RWPE2 (cell line): ENCODE data around the gene AKR1D1.

Source experiments
- ATAC-seq: fragments of 200-7000 bp; cut with Tn5 transposase; 3 replicates; pipeline ENCODE4 v1.9.1; 2021; ENCODE audit warnings: low read depth
- DNase-seq: peaks from one replicate; pipeline ENCODE4 v3.0.0-alpha.2; 2020; ENCODE audit warnings: low spot score
- H3K27ac ChIP-seq: fragments of 450-650 bp; 2 replicates; pipeline ENCODE4 v1.5.1; 2017; ENCODE audit warnings: mild to moderate bottlenecking; ENCODE audit not compliant: poor library complexity, severe bottlenecking
- H3K27me3 ChIP-seq: fragments of 250-450 bp; sonication (Bioruptor Pico); 2 replicates; pipeline ENCODE4 v1.5.1; 2021; ENCODE audit warnings: mild to moderate bottlenecking, moderate library complexity; ENCODE audit not compliant: insufficient read depth, poor library complexity, severe bottlenecking
- H3K36me3 ChIP-seq: fragments of 250-450 bp; sonication (Bioruptor Pico); 2 replicates; pipeline ENCODE4 v1.5.1; 2020; ENCODE audit warnings: low read depth, mild to moderate bottlenecking, moderate library complexity
- H3K4me1 ChIP-seq: fragments of 250-450 bp; sonication (Bioruptor Pico); 2 replicates; pipeline ENCODE4 v1.5.1; 2021; ENCODE audit warnings: mild to moderate bottlenecking, moderate library complexity; ENCODE audit not compliant: insufficient read depth, poor library complexity, severe bottlenecking
- H3K4me3 ChIP-seq: fragments of 250-450 bp; sonication (Bioruptor Pico); 2 replicates; pipeline ENCODE4 v1.5.1; 2021; ENCODE audit warnings: mild to moderate bottlenecking, moderate library complexity; ENCODE audit not compliant: severe bottlenecking
- H3K9me3 ChIP-seq: fragments of 250-450 bp; sonication (Bioruptor Pico); 2 replicates; pipeline ENCODE4 v1.5.1; 2021; ENCODE audit warnings: mild to moderate bottlenecking, moderate library complexity; ENCODE audit not compliant: severe bottlenecking
- TF ChIP-seq, protein P1 (sequence below): fragments of 450-650 bp; IDR thresholded peaks from one replicate; pipeline ENCODE4 v1.5.1; 2017; ENCODE audit warnings: mild to moderate bottlenecking, moderate library complexity; ENCODE audit not compliant: poor library complexity, severe bottlenecking

The AKR1D1 gene

DNA sequence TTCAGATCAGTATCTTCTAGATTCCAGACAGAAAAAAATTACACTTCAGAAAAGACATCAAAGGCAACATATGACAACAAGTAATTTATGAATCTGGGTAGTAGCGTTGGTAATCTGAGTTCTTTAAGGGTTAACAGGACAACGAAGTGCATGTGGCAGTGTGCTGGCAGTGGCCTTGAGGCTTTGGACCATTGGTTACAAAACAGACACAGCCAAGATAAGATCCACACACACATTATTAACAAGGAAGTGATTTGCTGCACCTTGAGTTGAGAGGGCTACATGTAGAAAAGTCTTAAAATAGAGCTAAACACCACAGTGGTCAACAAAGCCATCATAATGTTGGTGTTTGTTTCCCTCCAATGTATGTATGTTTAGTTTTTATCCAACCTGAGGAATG lies 40.6 kb downstream of the AKR1D1 start:
- DNase-seq (no peak), ATAC-seq (no peak)
- no peak overlapping the region for H3K4me3 ChIP-seq
- H3K27me3 ChIP-seq, result no peaks in the 10 kb centered on the region
- no peaks in the 10 kb centered on the region for H3K36me3 ChIP-seq
- H3K4me1 ChIP-seq, result no peaks in the 10 kb centered on the region
- H3K27ac ChIP-seq, result no peak overlapping the region
- no peaks in the 10 kb centered on the region for H3K9me3 ChIP-seq
- TF ChIP-seq, protein P1, sequence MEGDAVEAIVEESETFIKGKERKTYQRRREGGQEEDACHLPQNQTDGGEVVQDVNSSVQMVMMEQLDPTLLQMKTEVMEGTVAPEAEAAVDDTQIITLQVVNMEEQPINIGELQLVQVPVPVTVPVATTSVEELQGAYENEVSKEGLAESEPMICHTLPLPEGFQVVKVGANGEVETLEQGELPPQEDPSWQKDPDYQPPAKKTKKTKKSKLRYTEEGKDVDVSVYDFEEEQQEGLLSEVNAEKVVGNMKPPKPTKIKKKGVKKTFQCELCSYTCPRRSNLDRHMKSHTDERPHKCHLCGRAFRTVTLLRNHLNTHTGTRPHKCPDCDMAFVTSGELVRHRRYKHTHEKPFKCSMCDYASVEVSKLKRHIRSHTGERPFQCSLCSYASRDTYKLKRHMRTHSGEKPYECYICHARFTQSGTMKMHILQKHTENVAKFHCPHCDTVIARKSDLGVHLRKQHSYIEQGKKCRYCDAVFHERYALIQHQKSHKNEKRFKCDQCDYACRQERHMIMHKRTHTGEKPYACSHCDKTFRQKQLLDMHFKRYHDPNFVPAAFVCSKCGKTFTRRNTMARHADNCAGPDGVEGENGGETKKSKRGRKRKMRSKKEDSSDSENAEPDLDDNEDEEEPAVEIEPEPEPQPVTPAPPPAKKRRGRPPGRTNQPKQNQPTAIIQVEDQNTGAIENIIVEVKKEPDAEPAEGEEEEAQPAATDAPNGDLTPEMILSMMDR, result no peak

DNA sequence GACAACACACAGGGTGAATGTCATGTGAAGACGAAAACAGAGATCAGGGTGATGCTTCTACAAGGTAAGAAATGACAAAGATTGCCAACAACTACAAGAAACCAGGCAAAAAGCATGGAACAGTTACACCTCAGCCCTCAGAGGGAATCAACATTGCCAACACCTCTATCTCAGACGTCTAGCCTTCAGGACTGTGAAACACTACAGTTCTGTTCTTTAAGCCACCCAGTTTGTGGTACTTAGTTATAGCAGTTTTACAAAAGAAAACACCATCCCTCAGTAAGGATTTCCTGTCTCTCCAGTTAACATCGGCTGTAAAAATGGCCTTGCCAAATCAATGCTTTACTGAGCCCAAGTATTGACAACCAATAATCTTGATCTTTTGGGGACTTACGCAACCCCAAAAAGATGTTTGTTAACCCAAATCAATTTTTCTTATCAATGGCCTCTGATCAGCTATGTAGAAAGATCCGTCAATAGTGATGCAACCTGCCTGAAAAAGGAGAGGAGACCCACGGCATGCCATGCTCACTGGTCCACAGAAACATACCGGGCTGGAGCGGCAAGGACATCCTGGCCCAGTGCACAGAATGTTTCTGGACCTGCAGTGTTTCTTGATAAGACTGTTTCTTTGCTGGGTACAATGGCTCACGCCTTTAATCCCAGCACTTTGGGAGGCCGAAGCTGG lies 44.0 kb downstream of the AKR1D1 start:
- DNase-seq, result no peak
- no peak overlapping the region for H3K27ac ChIP-seq
- H3K36me3 ChIP-seq, result no peaks in the 10 kb centered on the region
- H3K4me1 ChIP-seq, result peaks cover 5% of the 10 kb centered on the region
- H3K4me3 ChIP-seq, result no peak overlapping the region
- TF ChIP-seq, protein P1, result no peak
- H3K27me3 ChIP-seq, result no peaks in the 10 kb centered on the region
- no peaks in the 10 kb centered on the region for H3K9me3 ChIP-seq
- ATAC-seq, result no peak

DNA sequence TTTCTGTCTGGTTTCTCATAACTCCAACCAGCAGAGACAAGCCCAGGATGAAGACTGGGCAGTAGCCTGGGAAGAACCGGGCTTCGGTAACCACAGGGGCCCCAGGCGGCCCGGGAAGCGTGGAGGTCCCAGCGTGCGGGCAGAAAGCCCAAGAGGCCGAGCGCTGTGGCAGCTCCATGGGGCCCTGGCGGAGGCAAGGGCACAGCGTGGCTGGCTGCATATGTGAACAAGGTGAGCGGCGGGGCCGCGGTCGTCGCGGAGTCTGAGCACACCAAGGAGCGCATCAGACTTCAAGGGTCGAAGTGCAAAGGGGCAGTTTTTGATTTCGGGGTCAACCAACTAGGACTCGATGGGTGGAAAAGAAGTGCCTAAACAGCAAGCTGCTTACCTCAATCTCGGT lies 45.9 kb downstream of the AKR1D1 start:
- TF ChIP-seq, protein P1, result no peak
- peaks cover 13% of the 10 kb centered on the region for H3K4me1 ChIP-seq
- no peaks in the 10 kb centered on the region for H3K36me3 ChIP-seq
- no peak overlapping the region for H3K27ac ChIP-seq
- H3K4me3 ChIP-seq, result no peak overlapping the region
- no peak for ATAC-seq
- no peak for DNase-seq
- H3K27me3 ChIP-seq, result no peaks in the 10 kb centered on the region
- H3K9me3 ChIP-seq, result no peaks in the 10 kb centered on the region

DNA sequence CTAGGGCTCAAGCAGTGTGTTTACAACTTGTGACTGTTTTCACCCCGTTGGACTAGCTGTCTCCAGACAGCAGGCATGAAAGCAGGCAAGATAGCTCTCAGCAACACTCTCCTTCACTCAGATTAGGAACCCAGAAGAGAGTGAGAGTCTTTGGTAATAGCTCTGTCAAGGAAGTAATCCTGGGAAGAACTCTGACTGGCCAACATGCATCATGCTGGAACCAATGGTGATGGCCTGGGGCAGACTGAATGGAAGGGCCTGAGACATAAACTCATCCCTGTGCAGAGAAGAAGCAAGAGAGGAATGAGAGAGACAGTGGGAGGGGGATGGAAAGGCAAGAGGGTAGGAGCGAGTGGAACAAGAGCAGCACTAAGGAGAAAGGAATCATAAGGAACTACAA lies 48.9 kb downstream of the AKR1D1 start:
- no peaks in the 10 kb centered on the region for H3K9me3 ChIP-seq
- no peak overlapping the region for H3K4me3 ChIP-seq
- H3K4me1 ChIP-seq, result peaks cover 13% of the 10 kb centered on the region
- H3K27ac ChIP-seq, result peak overlapping the region; percentile 39
- ATAC-seq (peak; percentile 52), DNase-seq (no peak)
- TF ChIP-seq, protein P1, result no peak
- H3K27me3 ChIP-seq, result no peaks in the 10 kb centered on the region
- no peaks in the 10 kb centered on the region for H3K36me3 ChIP-seq

DNA sequence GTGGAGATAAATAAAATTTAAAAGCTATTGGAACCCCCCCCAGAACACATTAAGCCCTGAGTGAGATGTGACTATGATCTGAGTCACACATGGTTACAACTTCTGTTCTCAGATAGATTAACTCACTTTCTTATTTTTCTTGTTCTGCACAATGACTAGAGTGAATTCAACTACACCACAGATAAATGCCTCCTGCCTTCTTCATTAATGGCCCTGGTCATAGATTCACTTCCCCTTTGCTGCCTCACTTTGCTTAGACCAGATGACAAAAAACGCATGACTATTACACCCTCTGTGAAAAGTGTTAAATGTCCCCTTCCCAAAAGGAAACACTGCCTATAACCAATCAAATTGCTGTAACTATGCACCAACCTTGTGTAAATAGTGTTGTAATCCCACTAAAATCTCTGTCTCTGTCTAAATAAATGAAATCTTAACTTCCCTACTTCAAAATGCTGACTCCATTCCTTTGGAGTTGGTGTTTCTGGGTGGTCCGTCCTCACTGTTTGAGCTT lies 49.4 kb downstream of the AKR1D1 start:
- H3K4me1 ChIP-seq, result peaks cover 13% of the 10 kb centered on the region
- H3K4me3 ChIP-seq, result no peak overlapping the region
- peak overlapping the region; percentile 39 for H3K27ac ChIP-seq
- no peaks in the 10 kb centered on the region for H3K9me3 ChIP-seq
- H3K36me3 ChIP-seq, result no peaks in the 10 kb centered on the region
- TF ChIP-seq, protein P1, result no peak
- ATAC-seq (peak; percentile 85), DNase-seq (no peak)
- no peaks in the 10 kb centered on the region for H3K27me3 ChIP-seq
